Measurements from ENCODE around the gene RCOR2. TPM values are rescaled to one million over a fixed set of nuclear protein-coding genes. Genes with fewer than 3 reads are reported as not detected.

RCOR2 gene
- polyA plus RNA-seq, 1 donor (not counting 4 experiments of a cell fraction or from before 2014, with no cell fraction given), result 0.46 TPM

DNA sequence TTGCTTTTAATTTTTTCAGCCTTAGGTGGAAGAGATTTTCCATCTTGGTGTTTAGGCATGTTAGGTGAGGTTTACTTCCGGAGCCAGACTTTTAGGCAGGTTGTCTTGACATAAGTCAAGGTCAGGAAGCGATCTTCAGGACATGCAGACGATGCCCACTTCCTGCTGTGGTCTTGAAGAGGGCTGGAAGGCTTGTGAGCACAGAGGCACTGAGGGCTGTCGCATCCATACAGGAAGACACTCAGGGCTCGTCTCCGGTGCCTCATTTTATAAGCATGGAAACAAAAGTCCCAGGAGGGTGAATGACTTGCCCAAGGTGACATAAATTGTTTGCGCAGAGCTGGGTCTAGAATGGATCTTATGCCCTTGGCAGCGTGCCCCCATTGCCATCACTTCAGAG lies 47.3 kb downstream of the RCOR2 start:
- H3K9ac ChIP-seq (ENCODE audit: control insufficient read depth, extremely low read depth, insufficient read depth, low read length), result peak overlapping the region; percentile 0
- H3K79me2 ChIP-seq (ENCODE audit: control insufficient read depth, insufficient read depth, low read length), result peaks cover 68% of the 10 kb centered on the region
- no peaks in the 10 kb centered on the region for H3K27me3 ChIP-seq (ENCODE audit: control insufficient read depth, extremely low read depth, insufficient read depth, low read length)
- no peaks in the 10 kb centered on the region for H3K9me3 ChIP-seq (ENCODE audit: control insufficient read depth, low read depth, low read length)
- FAIRE-seq (no peak), DNase-seq (ENCODE audit: low read depth, low spot score) (no peak)
- dilution Hi-C loops (cut with MboI; ENCODE audit: extremely low pct_ligation_motif_present, low sequenced_read_pairs), result no loop called here
- TF ChIP-seq, protein P1, sequence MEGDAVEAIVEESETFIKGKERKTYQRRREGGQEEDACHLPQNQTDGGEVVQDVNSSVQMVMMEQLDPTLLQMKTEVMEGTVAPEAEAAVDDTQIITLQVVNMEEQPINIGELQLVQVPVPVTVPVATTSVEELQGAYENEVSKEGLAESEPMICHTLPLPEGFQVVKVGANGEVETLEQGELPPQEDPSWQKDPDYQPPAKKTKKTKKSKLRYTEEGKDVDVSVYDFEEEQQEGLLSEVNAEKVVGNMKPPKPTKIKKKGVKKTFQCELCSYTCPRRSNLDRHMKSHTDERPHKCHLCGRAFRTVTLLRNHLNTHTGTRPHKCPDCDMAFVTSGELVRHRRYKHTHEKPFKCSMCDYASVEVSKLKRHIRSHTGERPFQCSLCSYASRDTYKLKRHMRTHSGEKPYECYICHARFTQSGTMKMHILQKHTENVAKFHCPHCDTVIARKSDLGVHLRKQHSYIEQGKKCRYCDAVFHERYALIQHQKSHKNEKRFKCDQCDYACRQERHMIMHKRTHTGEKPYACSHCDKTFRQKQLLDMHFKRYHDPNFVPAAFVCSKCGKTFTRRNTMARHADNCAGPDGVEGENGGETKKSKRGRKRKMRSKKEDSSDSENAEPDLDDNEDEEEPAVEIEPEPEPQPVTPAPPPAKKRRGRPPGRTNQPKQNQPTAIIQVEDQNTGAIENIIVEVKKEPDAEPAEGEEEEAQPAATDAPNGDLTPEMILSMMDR (optimal IDR thresholded peaks at IDR 0.05 in 1 of 3, IDR thresholded peaks at IDR 0.05 in 1 of 3, conservative IDR thresholded peaks at IDR 0.05 in 1 of 3; ENCODE audit: extremely low read depth in 1 of 3, insufficient read depth in 2 of 3, low read length in 3 of 3), result no peak
- TF ChIP-seq EZH2 (IDR thresholded peaks at IDR 0.05; ENCODE audit: low read length), result no peak
- peak overlapping the region in 1 of 3 experiments; percentile 16 for H3K4me3 ChIP-seq (ENCODE audit: control insufficient read depth in 2 of 3, extremely low read depth in 1 of 3, insufficient read depth in 2 of 3, low read depth in 1 of 3, low read length in 3 of 3)
- peaks cover 41% of the 10 kb centered on the region for H3K4me1 ChIP-seq (ENCODE audit: control insufficient read depth, extremely low read depth, insufficient read depth, low read length)
- H2AFZ ChIP-seq (ENCODE audit: control insufficient read depth, low read length), result no peak overlapping the region
- peak overlapping the region; percentile 22 for H3K4me2 ChIP-seq (ENCODE audit: control insufficient read depth, extremely low read depth, insufficient read depth, low read depth, low read length)
- H3K9me1 ChIP-seq (ENCODE audit: control insufficient read depth, extremely low read depth, insufficient read depth, low read length), result peaks cover 14% of the 10 kb centered on the region
- peaks cover 4 to 8% of the 10 kb centered on the region in 2 experiments for H3K36me3 ChIP-seq (ENCODE audit: control insufficient read depth in 2 of 2, extremely low read depth in 1 of 2, insufficient read depth in 2 of 2, low read length in 2 of 2)
- H3K27ac ChIP-seq (ENCODE audit: control insufficient read depth, insufficient read depth, low read length), result peak overlapping the region; percentile 41
- H4K20me1 ChIP-seq (ENCODE audit: control insufficient read depth, extremely low read depth, insufficient read depth, low read length), result peaks cover 34% of the 10 kb centered on the region

DNA sequence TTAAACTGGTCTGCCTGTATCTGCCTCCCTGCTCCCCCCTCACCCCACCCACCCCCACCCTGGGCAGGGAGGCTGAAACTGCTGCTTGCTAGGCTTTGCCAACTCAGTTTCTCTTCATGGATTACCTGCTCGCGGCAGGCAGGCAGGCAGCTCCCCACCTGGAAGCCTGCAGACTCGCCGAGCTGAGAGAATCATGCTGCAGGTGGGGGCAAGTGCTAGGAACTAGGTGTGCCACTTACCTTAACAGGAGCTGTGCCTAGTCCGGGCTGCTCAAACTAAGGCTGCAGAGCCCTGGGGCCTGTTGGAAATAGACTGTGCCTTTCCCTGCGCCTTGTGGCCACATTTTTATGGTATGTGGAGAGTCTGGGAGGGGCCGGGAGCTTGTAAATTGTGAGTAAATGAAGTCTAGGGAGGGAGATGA lies 47.8 kb downstream of the RCOR2 start:
- peaks cover 34% of the 10 kb centered on the region for H4K20me1 ChIP-seq (ENCODE audit: control insufficient read depth, extremely low read depth, insufficient read depth, low read length)
- peak overlapping the region; percentile 0 for H3K9ac ChIP-seq (ENCODE audit: control insufficient read depth, extremely low read depth, insufficient read depth, low read length)
- no peak overlapping the region for H2AFZ ChIP-seq (ENCODE audit: control insufficient read depth, low read length)
- peak overlapping the region; percentile 22 for H3K4me2 ChIP-seq (ENCODE audit: control insufficient read depth, extremely low read depth, insufficient read depth, low read depth, low read length)
- dilution Hi-C loops (cut with MboI; ENCODE audit: extremely low pct_ligation_motif_present, low sequenced_read_pairs), result no loop called here
- H3K27me3 ChIP-seq (ENCODE audit: control insufficient read depth, extremely low read depth, insufficient read depth, low read length), result no peaks in the 10 kb centered on the region
- H3K9me3 ChIP-seq (ENCODE audit: control insufficient read depth, low read depth, low read length), result no peaks in the 10 kb centered on the region
- no peak for TF ChIP-seq EZH2 (IDR thresholded peaks at IDR 0.05; ENCODE audit: low read length)
- TF ChIP-seq, protein P1 (optimal IDR thresholded peaks at IDR 0.05 in 1 of 3, IDR thresholded peaks at IDR 0.05 in 1 of 3, conservative IDR thresholded peaks at IDR 0.05 in 1 of 3; ENCODE audit: extremely low read depth in 1 of 3, insufficient read depth in 2 of 3, low read length in 3 of 3), result peak in 1 of 3 experiments; percentile 0
- peaks cover 67% of the 10 kb centered on the region for H3K79me2 ChIP-seq (ENCODE audit: control insufficient read depth, insufficient read depth, low read length)
- H3K4me1 ChIP-seq (ENCODE audit: control insufficient read depth, extremely low read depth, insufficient read depth, low read length), result peaks cover 41% of the 10 kb centered on the region
- H3K4me3 ChIP-seq (ENCODE audit: control insufficient read depth in 2 of 3, extremely low read depth in 1 of 3, insufficient read depth in 2 of 3, low read depth in 1 of 3, low read length in 3 of 3), result peak overlapping the region in 1 of 3 experiments; percentile 16
- peaks cover 14% of the 10 kb centered on the region for H3K9me1 ChIP-seq (ENCODE audit: control insufficient read depth, extremely low read depth, insufficient read depth, low read length)
- FAIRE-seq (no peak), DNase-seq (ENCODE audit: low read depth, low spot score) (peak; percentile 48)
- peaks cover 4 to 8% of the 10 kb centered on the region in 2 experiments for H3K36me3 ChIP-seq (ENCODE audit: control insufficient read depth in 2 of 2, extremely low read depth in 1 of 2, insufficient read depth in 2 of 2, low read length in 2 of 2)
- H3K27ac ChIP-seq (ENCODE audit: control insufficient read depth, insufficient read depth, low read length), result peak overlapping the region; percentile 41

Measured in keratinocyte (primary cell).